Astrocyte (in vitro differentiated cells and primary cell): ENCODE measurements around the gene EN1.

Experiments
- EZH2 ChIP-seq: IDR thresholded peaks from 2 replicates; pipeline ENCODE4 v1.6.1; 2012; ENCODE audit warnings: mild to moderate bottlenecking, low read length, inconsistent platforms; ENCODE audit not compliant: insufficient read depth
- TF ChIP-seq, protein P1 (sequence below): IDR thresholded peaks from 2 replicates; pipeline ENCODE4 v1.5.1; 2011; ENCODE audit warnings: low read depth, mild to moderate bottlenecking, inconsistent platforms, low read length, moderate library complexity; ENCODE audit not compliant: insufficient read depth

DNA sequence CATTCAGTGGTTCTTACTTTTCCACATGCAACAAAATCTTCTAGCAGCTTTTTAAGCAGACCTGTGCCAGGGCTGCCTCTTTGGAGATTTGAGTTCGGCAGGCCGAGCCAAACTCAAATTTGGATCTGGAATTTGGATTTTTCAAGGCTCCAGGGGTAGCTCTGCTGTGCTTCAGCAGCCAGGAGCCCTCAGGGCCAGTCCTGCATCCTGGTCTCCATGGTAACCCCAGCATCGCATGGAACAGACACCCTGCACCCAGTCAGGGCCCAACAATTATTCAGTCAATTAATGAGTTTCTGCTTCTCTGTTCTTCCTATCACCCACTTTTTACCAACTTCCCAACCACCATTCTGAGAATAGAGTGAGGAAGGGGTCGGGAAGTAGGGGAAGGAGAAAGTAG, 30.0 kb downstream of the EN1 start:
- TF ChIP-seq, protein P1, sequence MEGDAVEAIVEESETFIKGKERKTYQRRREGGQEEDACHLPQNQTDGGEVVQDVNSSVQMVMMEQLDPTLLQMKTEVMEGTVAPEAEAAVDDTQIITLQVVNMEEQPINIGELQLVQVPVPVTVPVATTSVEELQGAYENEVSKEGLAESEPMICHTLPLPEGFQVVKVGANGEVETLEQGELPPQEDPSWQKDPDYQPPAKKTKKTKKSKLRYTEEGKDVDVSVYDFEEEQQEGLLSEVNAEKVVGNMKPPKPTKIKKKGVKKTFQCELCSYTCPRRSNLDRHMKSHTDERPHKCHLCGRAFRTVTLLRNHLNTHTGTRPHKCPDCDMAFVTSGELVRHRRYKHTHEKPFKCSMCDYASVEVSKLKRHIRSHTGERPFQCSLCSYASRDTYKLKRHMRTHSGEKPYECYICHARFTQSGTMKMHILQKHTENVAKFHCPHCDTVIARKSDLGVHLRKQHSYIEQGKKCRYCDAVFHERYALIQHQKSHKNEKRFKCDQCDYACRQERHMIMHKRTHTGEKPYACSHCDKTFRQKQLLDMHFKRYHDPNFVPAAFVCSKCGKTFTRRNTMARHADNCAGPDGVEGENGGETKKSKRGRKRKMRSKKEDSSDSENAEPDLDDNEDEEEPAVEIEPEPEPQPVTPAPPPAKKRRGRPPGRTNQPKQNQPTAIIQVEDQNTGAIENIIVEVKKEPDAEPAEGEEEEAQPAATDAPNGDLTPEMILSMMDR, result no peak
- TF ChIP-seq EZH2, result no peak
